A549 (cell line): Measurements from ENCODE around the gene GAL3ST2. TPM values are rescaled to one million over a fixed set of nuclear protein-coding genes. Genes with fewer than 3 reads are reported as not detected.

Source experiments
- ATAC-seq, 2 experiments: fragments of 200-7000 bp in 1 of 2; fragments of >200 bp in 1 of 2; cut with Nextera tagmentation in 1 of 2; cut with Tn5 transposase in 1 of 2; 3 replicates each; pipeline versions ENCODE4 v1.8.0 to v1.9.1; 2018 to 2020; ENCODE audit warnings: mild to moderate bottlenecking in 1 of 2, moderate library complexity in 1 of 2
- CTCF ChIA-PET: fragments of 300-600 bp; sonication (Branson Sonifier 250); formaldehyde crosslinking; extraction: SDS; loops from one replicate; lab custom pipeline; 2021; ENCODE audit warnings: antibody characterized with exemption, inconsistent platforms; lab: Yijun Ruan, JAX
- POLR2A ChIA-PET: fragments of 350-600 bp; formaldehyde crosslinking; extraction: SDS; loops from one replicate; lab custom pipeline; 2021; ENCODE audit warnings: antibody characterized with exemption, inconsistent platforms; lab: Yijun Ruan, JAX
- DNase-seq, 2 experiments: peaks; one replicate each; pipeline versions ENCODE4 v3.0.0 to v3.0.0-alpha.2; 2011 to 2016; ENCODE audit warnings: low read depth in 1 of 2, low spot score in 1 of 2
- FAIRE-seq: peaks from 2 replicates; lab custom pipeline; 2011; peaks lifted over from hg19 to GRCh38; lab: Jason Lieb, UNC
- H3K27ac ChIP-seq, 2 experiments: fragments of >200 bp; sonication (Bioruptor Twin); formaldehyde crosslinking; 3 replicates each; pipeline ENCODE4 v1.5.1; 2016 to 2017
- H3K4me1 ChIP-seq: fragments of >200 bp; sonication (Bioruptor Twin); formaldehyde crosslinking; 3 replicates; pipeline ENCODE4 v1.6.1; 2016
- H3K4me2 ChIP-seq: fragments of >200 bp; sonication (Bioruptor Twin); formaldehyde crosslinking; 3 replicates; pipeline ENCODE4 v1.6.1; 2016
- H3K4me3 ChIP-seq: fragments of >200 bp; sonication (Bioruptor Twin); formaldehyde crosslinking; 3 replicates; pipeline ENCODE4 v1.5.1; 2016
- H3K9me3 ChIP-seq: fragments of >200 bp; sonication (Bioruptor Twin); formaldehyde crosslinking; 3 replicates; pipeline ENCODE4 v1.6.1; 2016
- BHLHE40 ChIP-seq: IDR thresholded peaks from 2 replicates; pipeline ENCODE4 v1.6.1; 2012; ENCODE audit warnings: low read depth, low read length, inconsistent platforms
- CHD2 ChIP-seq: fragments of 150-350 bp; IDR thresholded peaks from 2 replicates; pipeline ENCODE4 v1.6.1; 2014; ENCODE audit warnings: low read length; ENCODE audit not compliant: partially characterized antibody
- CHD4 ChIP-seq: fragments of 200-600 bp; sonication (generic); IDR thresholded peaks from 2 replicates; pipeline ENCODE4 v1.6.1; 2016; ENCODE audit warnings: antibody characterized with exemption, mild to moderate bottlenecking, borderline replicate concordance
- CTCF ChIP-seq: fragments of >200 bp; sonication (Bioruptor Twin); formaldehyde crosslinking; IDR thresholded peaks from 3 replicates; pipeline ENCODE4 v1.5.1; 2016
- EP300 ChIP-seq, 2 experiments: fragments of >200 bp; sonication (Bioruptor Twin); formaldehyde crosslinking; IDR thresholded peaks; 2 replicates in 1 of 2; 3 replicates in 1 of 2; pipeline ENCODE4 v1.6.1; 2016 to 2017
- FOSL2 ChIP-seq, 2 experiments: fragments of 450-650 bp in 1 of 2; fragments of >200 bp in 1 of 2; sonication (Bioruptor Twin) in 1 of 2; formaldehyde crosslinking; IDR thresholded peaks; 2 replicates each; pipeline versions ENCODE4 v1.5.0 to v1.6.1; 2016 to 2020; ENCODE audit warnings: mild to moderate bottlenecking in 1 of 2, moderate library complexity in 1 of 2
- GATA3 ChIP-seq: IDR thresholded peaks from 2 replicates; pipeline ENCODE4 v1.6.1; 2012; ENCODE audit warnings: borderline replicate concordance
- HDAC2 ChIP-seq: fragments of 200-600 bp; sonication (generic); IDR thresholded peaks from 2 replicates; pipeline ENCODE4 v1.6.1; 2016
- HOXB5 ChIP-seq: fragments of 250-450 bp; sonication (Bioruptor Pico); IDR thresholded peaks from 2 replicates; pipeline ENCODE4 v1.5.0; 2020; ENCODE audit warnings: mild to moderate bottlenecking, moderate library complexity
- KDM1A ChIP-seq: fragments of 200-600 bp; sonication (generic); IDR thresholded peaks from 2 replicates; pipeline ENCODE4 v1.6.1; 2016; ENCODE audit warnings: low read depth, mild to moderate bottlenecking
- KDM5A ChIP-seq: fragments of 200-600 bp; sonication (generic); IDR thresholded peaks from 2 replicates; pipeline ENCODE4 v1.6.1; 2016; ENCODE audit warnings: antibody characterized with exemption, mild to moderate bottlenecking
- MAX ChIP-seq: IDR thresholded peaks from 2 replicates; pipeline ENCODE4 v1.6.1; 2012
- MAZ ChIP-seq: fragments of 150-350 bp; IDR thresholded peaks from 2 replicates; pipeline ENCODE4 v1.6.1; 2014; ENCODE audit warnings: antibody characterized with exemption, low read depth, low read length, borderline replicate concordance
- NFE2L2 ChIP-seq: fragments of 150-350 bp; conservative IDR thresholded peaks from 2 replicates; pipeline ENCODE4 v1.6.1; 2014; ENCODE audit warnings: low read length
- NPAS2 ChIP-seq: fragments of 250-450 bp; sonication (Bioruptor Pico); IDR thresholded peaks from 2 replicates; pipeline ENCODE4 v1.8.0; 2022; ENCODE audit warnings: mild to moderate bottlenecking, moderate library complexity, borderline replicate concordance
- NR3C1 ChIP-seq: fragments of >200 bp; sonication (Bioruptor Twin); formaldehyde crosslinking; IDR thresholded peaks from 3 replicates; pipeline ENCODE4 v1.6.1; 2017
- PBX3 ChIP-seq: IDR thresholded peaks from 2 replicates; pipeline ENCODE4 v1.6.1; 2012
- PHF8 ChIP-seq: fragments of 200-600 bp; sonication (generic); IDR thresholded peaks from 2 replicates; pipeline ENCODE4 v1.6.1; 2016; ENCODE audit warnings: low read depth, mild to moderate bottlenecking, antibody characterized with exemption, moderate library complexity, borderline replicate concordance
- POLR2AphosphoS2 ChIP-seq: conservative IDR thresholded peaks from 2 replicates; pipeline ENCODE4 v1.6.1; 2012; ENCODE audit warnings: low read length, improper control_type of control experiment, inconsistent platforms
- RCOR1 ChIP-seq: fragments of 150-350 bp; IDR thresholded peaks from 2 replicates; pipeline ENCODE4 v1.6.1; 2014; ENCODE audit warnings: antibody characterized with exemption, low read length, low read depth
- REST ChIP-seq: fragments of 200-600 bp; sonication (generic); IDR thresholded peaks from 2 replicates; pipeline ENCODE4 v1.6.1; 2016; ENCODE audit warnings: antibody characterized with exemption, mild to moderate bottlenecking, moderate library complexity
- RNF2 ChIP-seq: fragments of 200-600 bp; sonication (generic); IDR thresholded peaks from 2 replicates; pipeline ENCODE4 v1.6.1; 2016; ENCODE audit warnings: low read depth, mild to moderate bottlenecking, antibody characterized with exemption, moderate library complexity, borderline replicate concordance
- SMC3 ChIP-seq: fragments of >200 bp; sonication (Bioruptor Twin); formaldehyde crosslinking; IDR thresholded peaks from 3 replicates; pipeline ENCODE4 v1.6.1; 2018; ENCODE audit warnings: inconsistent platforms
- TP53 ChIP-seq: fragments of 250-450 bp; sonication (Bioruptor Pico); IDR thresholded peaks from 2 replicates; pipeline ENCODE4 v1.5.0; 2021; ENCODE audit warnings: mild to moderate bottlenecking, moderate library complexity
- ZC3H11A ChIP-seq: fragments of 450-650 bp; IDR thresholded peaks from 2 replicates; pipeline ENCODE4 v1.6.1; 2014; ENCODE audit warnings: antibody characterized with exemption, mild to moderate bottlenecking
- ZFP36 ChIP-seq: fragments of 450-650 bp; IDR thresholded peaks from 2 replicates; pipeline ENCODE4 v1.6.1; 2014; ENCODE audit warnings: borderline replicate concordance; ENCODE audit not compliant: partially characterized antibody
- ZNF302 ChIP-seq: fragments of 250-450 bp; sonication (Bioruptor Pico); IDR thresholded peaks from 2 replicates; pipeline ENCODE4 v1.9.0; 2021; ENCODE audit warnings: inconsistent platforms, mild to moderate bottlenecking, moderate library complexity
- ZSCAN20 ChIP-seq: fragments of 250-450 bp; sonication (Bioruptor Pico); IDR thresholded peaks from 2 replicates; pipeline ENCODE4 v1.8.0; 2022; ENCODE audit warnings: mild to moderate bottlenecking, moderate library complexity
- WGBS: methylation state at CpG from one replicate; pipeline ENCODE4 v1.1.6; 2017; ENCODE audit errors: missing lambda C conversion rate; 5-methylcytosine and 5-hydroxymethylcytosine counted together
- polyA plus RNA-seq, 4 experiments: library from polyadenylated mRNA; depleted of rRNA in 3 of 4; stranded (reverse); fragments of >200 nt; fragmentation: RNase III in 1 of 4; extraction: RNeasy Plus Mini Kit Qiagen cat#74134 plus additional on column Dnase treatment in 1 of 4; gene quantifications; 2 replicates in 3 of 4; 3 replicates in 1 of 4; pipeline ENCODE4 v1.2.3, GENCODE V29; 2011 to 2017

GAL3ST2 gene
- polyA plus RNA-seq, 2 of the 4 experiments (the other 2 are of a cell fraction), result 0.61 TPM; not detected in 1

GRCh38 chr2:241770185-241770935 is 6.3 kb upstream of the GAL3ST2 start:
- H3K4me3 ChIP-seq, result no peak overlapping the region
- no peak for DNase-seq
- no peak for FAIRE-seq
- no peak; a peak in 1 of 6 replicates for ATAC-seq
- peaks cover 17% of the 10 kb centered on the region for H3K4me1 ChIP-seq
- no peak overlapping the region for H3K27ac ChIP-seq
- POLR2A ChIA-PET, result no interaction called here
- WGBS, result 65% methylated on average over 14 of the region's 27 CpGs
- H3K9me3 ChIP-seq, result no peaks in the 10 kb centered on the region
- CTCF ChIA-PET, result interaction anchor here (1.1 kb wide), 2 partner anchors 11 to 13 kb away, joined by 3 read pairs; no protein-coding TSS in a partner anchor
- TF ChIP-seq SMC3, result no peak
- TF ChIP-seq MAX, result no peak
- no peak for TF ChIP-seq CHD4
- TF ChIP-seq GATA3, result no peak
- no peak for TF ChIP-seq REST
- no peak for TF ChIP-seq RCOR1
- TF ChIP-seq PBX3, result no peak
- no peak for TF ChIP-seq FOSL2 (IDR thresholded peaks at IDR 0.05)
- TF ChIP-seq FOSL2 (CRISPR knock-in tag; IDR thresholded peaks at IDR 0.05), result no peak
- no peak for TF ChIP-seq NFE2L2
- TF ChIP-seq PHF8, result no peak
- TF ChIP-seq ZFP36, result no peak
- TF ChIP-seq ZC3H11A, result no peak
- TF ChIP-seq BHLHE40, result no peak
- no peak for TF ChIP-seq MAZ
- TF ChIP-seq TP53 (CRISPR knock-in tag), result no peak
- no peak for TF ChIP-seq RNF2
- TF ChIP-seq KDM1A, result no peak
- TF ChIP-seq NPAS2 (CRISPR knock-in tag), result no peak
- no peak for TF ChIP-seq KDM5A
- no peak for TF ChIP-seq ZNF302 (CRISPR knock-in tag)
- H3K4me2 ChIP-seq, result no peak overlapping the region

- POLR2A ChIA-PET, result no interaction called here
- DNase-seq (no peak), FAIRE-seq (no peak), ATAC-seq (no peak)
- CTCF ChIA-PET, result interaction anchor here (1.1 kb wide), 1 partner anchor 12 kb away, joined by 3 read pairs; no protein-coding TSS in a partner anchor
- Histone ChIP-seq H3K27ac (no peak overlapping the region), H3K4me1 (peaks cover 17% of the 10 kb centered on the region), H3K9me3 (no peaks in the 10 kb centered on the region), H3K4me3 (no peak overlapping the region), H3K4me2 (no peak overlapping the region)
- TF ChIP-seq RNF2 (no peak), HDAC2 (no peak), ZNF302 (CRISPR knock-in tag) (no peak), CTCF (no peak), POLR2AphosphoS2 (no peak), KDM1A (no peak), NFE2L2 (no peak), ZC3H11A (no peak), CHD2 (no peak), EP300 (IDR thresholded peaks at IDR 0.05) (no peak), NR3C1 (no peak), HOXB5 (CRISPR knock-in tag) (no peak), PHF8 (no peak), ZSCAN20 (CRISPR knock-in tag) (no peak)
- 94% methylated on average over 12 of the region's 12 CpGs for WGBS
Measured at GRCh38 chr2:241770936-241771285, 5.7 kb upstream of the GAL3ST2 start.
